ENCODE measurements around the gene BRSK2. TPM values are rescaled to one million over a fixed set of nuclear protein-coding genes. Genes with fewer than 3 reads are reported as not detected.

The BRSK2 gene
- polyA plus RNA-seq, 1 of the 3 experiments (the other 2 are of a cell fraction), result 0.64 TPM

DNA sequence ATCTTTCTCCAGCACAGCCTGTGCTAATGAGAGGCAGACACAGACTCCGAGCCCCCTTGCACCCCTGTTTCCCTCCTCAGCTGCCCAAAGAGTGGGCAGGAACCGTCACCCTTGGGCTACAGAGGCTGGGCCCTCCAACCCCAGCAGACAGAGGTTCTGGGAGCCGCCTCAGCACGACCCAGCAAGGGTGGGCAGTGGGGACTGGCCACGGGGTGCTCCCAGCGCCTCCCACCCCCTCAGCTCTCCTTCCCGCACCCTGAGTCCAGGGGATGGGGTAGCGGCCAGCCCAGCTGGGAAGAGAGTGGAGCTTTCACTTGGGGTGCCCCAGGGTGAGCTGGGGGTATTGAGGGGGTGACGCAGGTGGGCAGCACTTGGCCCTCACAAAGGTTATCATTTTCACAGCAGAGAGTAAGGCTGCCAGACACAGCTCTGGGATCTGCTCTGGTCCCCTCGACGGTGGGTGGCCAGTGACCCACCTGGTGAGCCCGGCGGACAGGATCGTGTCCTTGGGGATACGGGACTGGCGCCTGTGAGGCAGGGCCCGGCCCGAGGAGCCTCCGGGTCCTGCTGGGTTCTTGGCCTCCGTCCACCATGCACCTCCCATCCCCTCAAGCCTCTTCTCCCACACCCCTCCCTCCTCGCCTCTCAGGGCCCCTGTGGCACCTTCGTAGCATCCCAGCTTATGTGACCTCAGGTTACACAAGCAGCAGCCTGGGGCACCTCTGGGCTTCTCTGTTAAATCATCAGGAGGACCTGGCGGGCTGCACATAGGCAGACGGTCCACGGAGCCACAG, 14.4 kb upstream of the BRSK2 start:
- Histone ChIP-seq H3K9ac (no peak overlapping the region), H3K36me3 (replicated peaks in 1 of 2; ENCODE audit: control insufficient read depth in 1 of 2, insufficient read depth in 2 of 2, low read length in 1 of 2) (no peaks in the 10 kb centered on the region), H3K9me2 (no peaks in the 10 kb centered on the region), H3K27ac (ENCODE audit: low read depth in 2 of 2, low read length in 1 of 2) (no peak overlapping the region), H3K4me2 (no peak overlapping the region), H3K4me3 (ENCODE audit: low read depth in 2 of 2, low read length in 1 of 2) (no peak overlapping the region), H3K27me3 (ENCODE audit: insufficient read depth) (no peaks in the 10 kb centered on the region), H3K4me1 (ENCODE audit: control insufficient read depth in 1 of 2, insufficient read depth in 2 of 2, low read depth in 1 of 2, low read length in 1 of 2) (no peaks in the 10 kb centered on the region), H3F3A (replicated peaks; ENCODE audit: insufficient read depth) (no peaks in the 10 kb centered on the region), H3K79me2 (ENCODE audit: insufficient read depth) (no peaks in the 10 kb centered on the region), H4K20me1 (ENCODE audit: insufficient read depth) (no peaks in the 10 kb centered on the region), H3K9me3 (no peaks in the 10 kb centered on the region), H2AFZ (ENCODE audit: low read depth) (no peak overlapping the region)
- CTCF ChIA-PET, result interaction anchor here (0.8 kb wide), 1 partner anchor 26 kb away, joined by 3 read pairs; no protein-coding TSS in a partner anchor
- TF ChIP-seq MXI1 (IDR thresholded peaks at IDR 0.05; ENCODE audit: low read depth, low read length) (no peak), FOXJ3 (CRISPR knock-in tag; IDR thresholded peaks at IDR 0.05) (no peak), SIN3A (IDR thresholded peaks at IDR 0.05; ENCODE audit: borderline replicate concordance, low read depth, low read length) (no peak), ELF1 (IDR thresholded peaks at IDR 0.05) (no peak), MEF2A (IDR thresholded peaks at IDR 0.05; ENCODE audit: borderline replicate concordance, low read depth) (no peak), RFX5 (IDR thresholded peaks at IDR 0.05; ENCODE audit: low read length) (no peak), JUND (IDR thresholded peaks at IDR 0.05) (no peak), RAD21 (IDR thresholded peaks at IDR 0.05; ENCODE audit: low read length) (no peak), EZH2phosphoT487 (IDR thresholded peaks at IDR 0.05; ENCODE audit: borderline replicate concordance, low read depth) (no peak), EP300 (IDR thresholded peaks at IDR 0.05; ENCODE audit: borderline replicate concordance in 1 of 2, low read depth in 1 of 2, low read length in 1 of 2) (no peak), NFIC (IDR thresholded peaks at IDR 0.05; ENCODE audit: borderline replicate concordance) (no peak), FOXM1 (IDR thresholded peaks at IDR 0.05; ENCODE audit: low read depth) (no peak)
- TF ChIP-seq, protein P1, sequence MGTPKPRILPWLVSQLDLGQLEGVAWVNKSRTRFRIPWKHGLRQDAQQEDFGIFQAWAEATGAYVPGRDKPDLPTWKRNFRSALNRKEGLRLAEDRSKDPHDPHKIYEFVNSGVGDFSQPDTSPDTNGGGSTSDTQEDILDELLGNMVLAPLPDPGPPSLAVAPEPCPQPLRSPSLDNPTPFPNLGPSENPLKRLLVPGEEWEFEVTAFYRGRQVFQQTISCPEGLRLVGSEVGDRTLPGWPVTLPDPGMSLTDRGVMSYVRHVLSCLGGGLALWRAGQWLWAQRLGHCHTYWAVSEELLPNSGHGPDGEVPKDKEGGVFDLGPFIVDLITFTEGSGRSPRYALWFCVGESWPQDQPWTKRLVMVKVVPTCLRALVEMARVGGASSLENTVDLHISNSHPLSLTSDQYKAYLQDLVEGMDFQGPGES (IDR thresholded peaks at IDR 0.05; ENCODE audit: low read depth, low read length), result no peak
- TF ChIP-seq, protein P2, sequence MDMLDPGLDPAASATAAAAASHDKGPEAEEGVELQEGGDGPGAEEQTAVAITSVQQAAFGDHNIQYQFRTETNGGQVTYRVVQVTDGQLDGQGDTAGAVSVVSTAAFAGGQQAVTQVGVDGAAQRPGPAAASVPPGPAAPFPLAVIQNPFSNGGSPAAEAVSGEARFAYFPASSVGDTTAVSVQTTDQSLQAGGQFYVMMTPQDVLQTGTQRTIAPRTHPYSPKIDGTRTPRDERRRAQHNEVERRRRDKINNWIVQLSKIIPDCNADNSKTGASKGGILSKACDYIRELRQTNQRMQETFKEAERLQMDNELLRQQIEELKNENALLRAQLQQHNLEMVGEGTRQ (IDR thresholded peaks at IDR 0.05; ENCODE audit: borderline replicate concordance, low read depth, low read length), result no peak
- TF ChIP-seq, protein P3, sequence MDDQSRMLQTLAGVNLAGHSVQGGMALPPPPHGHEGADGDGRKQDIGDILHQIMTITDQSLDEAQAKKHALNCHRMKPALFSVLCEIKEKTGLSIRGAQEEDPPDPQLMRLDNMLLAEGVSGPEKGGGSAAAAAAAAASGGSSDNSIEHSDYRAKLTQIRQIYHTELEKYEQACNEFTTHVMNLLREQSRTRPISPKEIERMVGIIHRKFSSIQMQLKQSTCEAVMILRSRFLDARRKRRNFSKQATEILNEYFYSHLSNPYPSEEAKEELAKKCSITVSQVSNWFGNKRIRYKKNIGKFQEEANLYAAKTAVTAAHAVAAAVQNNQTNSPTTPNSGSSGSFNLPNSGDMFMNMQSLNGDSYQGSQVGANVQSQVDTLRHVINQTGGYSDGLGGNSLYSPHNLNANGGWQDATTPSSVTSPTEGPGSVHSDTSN (IDR thresholded peaks at IDR 0.05), result no peak
- TF ChIP-seq, protein P4, sequence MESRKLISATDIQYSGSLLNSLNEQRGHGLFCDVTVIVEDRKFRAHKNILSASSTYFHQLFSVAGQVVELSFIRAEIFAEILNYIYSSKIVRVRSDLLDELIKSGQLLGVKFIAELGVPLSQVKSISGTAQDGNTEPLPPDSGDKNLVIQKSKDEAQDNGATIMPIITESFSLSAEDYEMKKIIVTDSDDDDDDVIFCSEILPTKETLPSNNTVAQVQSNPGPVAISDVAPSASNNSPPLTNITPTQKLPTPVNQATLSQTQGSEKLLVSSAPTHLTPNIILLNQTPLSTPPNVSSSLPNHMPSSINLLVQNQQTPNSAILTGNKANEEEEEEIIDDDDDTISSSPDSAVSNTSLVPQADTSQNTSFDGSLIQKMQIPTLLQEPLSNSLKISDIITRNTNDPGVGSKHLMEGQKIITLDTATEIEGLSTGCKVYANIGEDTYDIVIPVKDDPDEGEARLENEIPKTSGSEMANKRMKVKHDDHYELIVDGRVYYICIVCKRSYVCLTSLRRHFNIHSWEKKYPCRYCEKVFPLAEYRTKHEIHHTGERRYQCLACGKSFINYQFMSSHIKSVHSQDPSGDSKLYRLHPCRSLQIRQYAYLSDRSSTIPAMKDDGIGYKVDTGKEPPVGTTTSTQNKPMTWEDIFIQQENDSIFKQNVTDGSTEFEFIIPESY (IDR thresholded peaks at IDR 0.05; ENCODE audit: borderline replicate concordance, low read depth), result no peak
- TF ChIP-seq, protein P5, sequence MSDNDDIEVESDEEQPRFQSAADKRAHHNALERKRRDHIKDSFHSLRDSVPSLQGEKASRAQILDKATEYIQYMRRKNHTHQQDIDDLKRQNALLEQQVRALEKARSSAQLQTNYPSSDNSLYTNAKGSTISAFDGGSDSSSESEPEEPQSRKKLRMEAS (IDR thresholded peaks at IDR 0.05; ENCODE audit: low read depth), result no peak
- TF ChIP-seq, protein P6, sequence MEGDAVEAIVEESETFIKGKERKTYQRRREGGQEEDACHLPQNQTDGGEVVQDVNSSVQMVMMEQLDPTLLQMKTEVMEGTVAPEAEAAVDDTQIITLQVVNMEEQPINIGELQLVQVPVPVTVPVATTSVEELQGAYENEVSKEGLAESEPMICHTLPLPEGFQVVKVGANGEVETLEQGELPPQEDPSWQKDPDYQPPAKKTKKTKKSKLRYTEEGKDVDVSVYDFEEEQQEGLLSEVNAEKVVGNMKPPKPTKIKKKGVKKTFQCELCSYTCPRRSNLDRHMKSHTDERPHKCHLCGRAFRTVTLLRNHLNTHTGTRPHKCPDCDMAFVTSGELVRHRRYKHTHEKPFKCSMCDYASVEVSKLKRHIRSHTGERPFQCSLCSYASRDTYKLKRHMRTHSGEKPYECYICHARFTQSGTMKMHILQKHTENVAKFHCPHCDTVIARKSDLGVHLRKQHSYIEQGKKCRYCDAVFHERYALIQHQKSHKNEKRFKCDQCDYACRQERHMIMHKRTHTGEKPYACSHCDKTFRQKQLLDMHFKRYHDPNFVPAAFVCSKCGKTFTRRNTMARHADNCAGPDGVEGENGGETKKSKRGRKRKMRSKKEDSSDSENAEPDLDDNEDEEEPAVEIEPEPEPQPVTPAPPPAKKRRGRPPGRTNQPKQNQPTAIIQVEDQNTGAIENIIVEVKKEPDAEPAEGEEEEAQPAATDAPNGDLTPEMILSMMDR (IDR thresholded peaks at IDR 0.05), result no peak
- DNase-seq, result peak; percentile 22
- POLR2A ChIA-PET, result no interaction called here
- WGBS (ENCODE audit: low lambda C conversion rate), result 62% methylated on average over 20 of the region's 25 CpGs
